ENCODE measurements around the gene LAMTOR4.
"Not testable (repeated sequence)": the region's sequence is repeated elsewhere in the genome, so short reads cannot be mapped to it uniquely, and the experiment has no call there.

The LAMTOR4 gene

DNA sequence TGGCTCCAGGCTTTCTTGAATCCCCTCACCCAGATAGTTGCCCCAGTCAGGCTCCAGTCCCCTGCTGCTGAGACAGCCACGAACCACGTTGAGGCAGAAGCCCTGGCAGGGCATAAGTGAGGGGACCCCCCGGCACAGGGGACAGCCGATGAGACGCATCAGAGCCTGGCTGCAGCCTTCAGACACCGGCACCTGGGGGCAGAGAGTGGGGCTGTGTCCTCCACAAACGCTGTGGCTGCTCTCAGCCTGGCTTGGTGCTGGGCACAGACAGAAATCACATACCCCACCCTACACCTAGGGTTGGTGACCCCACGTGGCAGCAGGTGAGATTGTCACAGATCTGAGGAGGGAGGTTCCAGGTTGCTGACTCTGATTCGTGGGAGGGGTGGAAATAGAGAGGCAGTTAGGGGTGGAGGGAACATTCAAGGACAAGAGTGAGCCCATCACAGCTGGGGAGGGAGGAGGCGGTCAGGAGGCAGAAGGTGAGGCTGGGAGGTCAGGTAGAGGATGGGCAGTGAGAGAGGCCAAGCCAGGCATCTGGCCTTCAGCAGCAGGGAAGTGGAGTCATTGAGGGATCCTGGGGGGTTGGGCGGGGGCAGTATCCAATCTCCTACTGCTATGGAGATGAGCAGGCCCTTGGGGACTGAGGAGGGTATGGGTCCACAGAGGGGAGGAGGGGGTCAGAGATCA is 25.2 kb downstream of the LAMTOR4 start:
- no peak for DNase-seq

GRCh38 chr7:100174582-100174981 is 25.9 kb downstream of the LAMTOR4 start:
- no peak for DNase-seq

DNA sequence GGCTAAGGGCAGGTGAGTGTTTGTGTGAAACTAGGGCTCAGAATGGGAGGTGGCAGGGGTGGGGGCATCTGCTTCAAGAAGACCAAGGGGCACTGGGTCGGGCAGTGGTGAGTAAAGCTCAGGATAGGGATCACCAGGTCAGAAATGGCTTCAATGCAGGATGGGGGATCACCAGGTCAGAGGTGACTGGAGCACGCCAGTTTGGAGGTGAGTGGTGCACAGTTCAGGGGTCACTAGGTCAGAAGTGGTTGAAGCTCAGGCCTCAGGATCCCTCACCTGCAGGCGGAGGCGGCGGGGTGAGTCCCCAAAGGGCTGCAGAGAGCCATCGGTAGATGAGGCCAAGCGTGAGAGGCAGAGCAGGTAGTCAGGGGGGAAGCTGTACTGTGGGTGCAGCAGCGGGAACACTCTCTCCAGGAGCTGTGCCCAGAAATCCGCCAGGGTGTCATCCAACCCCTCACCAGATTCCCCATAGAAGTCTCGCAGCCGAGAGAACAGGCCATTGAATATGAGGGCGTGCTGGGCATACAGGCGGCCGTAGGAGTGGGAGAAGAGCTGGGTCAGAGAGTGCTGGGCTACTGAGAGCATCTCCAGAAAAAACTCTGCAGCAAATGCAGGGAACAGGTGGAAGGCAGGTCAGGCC is 26.7 kb downstream of the LAMTOR4 start:
- no peak for DNase-seq

- no peak for DNase-seq
These were observed 27.7 kb downstream of the LAMTOR4 start for GRCh38 chr7:100176096-100177044.

GRCh38 chr7:100177045-100178001 is 28.6 kb downstream of the LAMTOR4 start, which contains the start of the genes GPC2 and STAG3:
Gene GPC2, minus strand, starts transcription at chr7:100177381. Its CDS starts 182 bp downstream, at chr7:100177199.
Gene STAG3, plus strand, starts transcription at chr7:100177918. Its CDS starts 2,639 bp downstream, at chr7:100180557.
- DNase-seq = peak; percentile 83

- DNase-seq = not testable (repeated sequence)
These were observed 31.4 kb downstream of the LAMTOR4 start for GRCh38 chr7:100180084-100180483.

DNA sequence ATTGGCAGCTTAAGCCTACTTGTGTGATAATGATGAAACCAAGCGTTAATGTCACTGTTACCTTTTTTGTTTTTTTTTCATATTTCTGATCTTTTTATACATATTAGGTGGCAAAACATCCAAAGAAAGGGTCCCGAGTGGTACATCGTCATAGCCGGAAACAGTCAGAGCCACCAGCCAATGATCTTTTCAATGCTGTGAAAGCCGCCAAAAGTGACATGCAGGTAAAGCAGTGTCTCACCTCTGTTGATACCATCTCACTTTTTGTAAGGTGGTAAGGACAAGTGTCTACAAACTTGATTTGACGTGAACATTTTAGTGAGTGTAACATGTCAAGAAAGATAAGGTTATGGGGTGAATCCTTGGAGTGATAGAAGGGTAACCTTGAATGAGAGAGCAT is 33.9 kb downstream of the LAMTOR4 start:
- not testable (repeated sequence) for DNase-seq

- not testable (repeated sequence) for DNase-seq
These were observed 34.4 kb downstream of the LAMTOR4 start for GRCh38 chr7:100183090-100183489.

DNA sequence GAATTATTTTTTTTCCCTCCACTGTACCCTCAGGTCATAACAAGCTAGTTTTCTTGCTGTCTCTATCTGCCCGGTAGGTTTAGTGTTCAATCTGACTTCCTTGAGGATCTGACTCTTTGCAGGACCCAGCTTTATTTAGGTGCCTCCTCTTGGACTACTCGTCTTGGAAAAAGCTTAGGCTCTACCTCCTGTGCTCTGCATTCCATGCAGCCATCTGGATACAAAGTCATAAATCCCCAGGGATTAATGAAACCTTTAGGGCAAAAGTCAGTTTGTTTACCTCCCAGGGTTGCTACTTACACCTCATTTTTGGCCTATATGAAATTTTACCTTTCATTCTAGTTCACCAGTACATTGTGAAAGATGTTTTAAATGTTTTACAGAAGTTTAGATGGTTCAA is 37.0 kb downstream of the LAMTOR4 start:
- no peak for DNase-seq

GRCh38 chr7:100189061-100189460 is 40.3 kb downstream of the LAMTOR4 start:
- no peak for DNase-seq

DNA sequence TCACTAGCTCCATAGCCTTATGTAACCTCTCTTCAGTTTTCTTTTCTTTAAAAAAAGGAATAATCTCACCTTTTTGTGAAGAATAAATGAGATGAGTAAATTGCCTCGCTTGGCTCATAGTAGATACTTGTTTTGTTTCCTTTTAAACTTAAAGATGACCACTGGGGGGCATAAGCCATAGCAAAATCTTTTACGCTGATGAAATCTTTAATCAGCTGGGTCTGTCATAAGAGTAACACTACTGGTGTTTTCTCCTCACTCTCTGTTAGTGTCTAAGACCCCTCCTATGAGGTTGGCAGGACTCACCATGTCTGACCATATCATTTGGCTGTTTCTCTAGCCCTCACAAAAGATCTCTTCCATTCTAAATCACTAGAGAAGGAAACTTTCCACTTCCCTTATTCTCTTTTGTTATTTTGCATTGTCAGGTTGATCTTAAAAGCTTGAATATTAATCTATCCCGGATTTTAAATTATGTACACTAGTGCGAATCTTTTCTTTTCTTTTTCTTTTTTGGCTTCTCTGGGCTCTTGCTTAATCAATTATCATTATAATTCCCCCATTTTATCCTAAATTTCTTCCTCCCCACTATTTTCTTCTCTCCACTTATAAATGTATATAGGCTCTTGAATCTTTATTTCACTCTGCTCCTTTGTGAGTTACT is 41.5 kb downstream of the LAMTOR4 start:
- DNase-seq = no peak

DNA sequence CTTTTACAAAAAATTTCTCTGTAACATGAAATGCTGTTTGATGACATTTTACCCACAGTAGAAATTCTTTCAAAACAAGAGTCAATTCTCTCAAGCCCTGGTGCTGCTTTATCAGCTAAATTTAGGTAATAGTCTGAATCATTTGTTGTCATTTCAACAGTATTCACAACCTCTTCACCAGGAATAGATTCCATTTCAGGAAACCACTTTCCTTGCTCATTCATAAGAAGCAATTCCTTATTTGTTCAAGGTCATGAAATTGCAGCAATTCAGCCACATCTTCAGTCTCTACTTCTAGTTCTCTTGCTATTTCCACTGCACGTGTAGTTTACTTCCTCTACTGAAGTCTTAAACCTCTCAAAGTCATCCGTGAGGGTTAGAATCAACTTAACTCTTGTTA is 43.1 kb downstream of the LAMTOR4 start:
- DNase-seq = no peak

DNA sequence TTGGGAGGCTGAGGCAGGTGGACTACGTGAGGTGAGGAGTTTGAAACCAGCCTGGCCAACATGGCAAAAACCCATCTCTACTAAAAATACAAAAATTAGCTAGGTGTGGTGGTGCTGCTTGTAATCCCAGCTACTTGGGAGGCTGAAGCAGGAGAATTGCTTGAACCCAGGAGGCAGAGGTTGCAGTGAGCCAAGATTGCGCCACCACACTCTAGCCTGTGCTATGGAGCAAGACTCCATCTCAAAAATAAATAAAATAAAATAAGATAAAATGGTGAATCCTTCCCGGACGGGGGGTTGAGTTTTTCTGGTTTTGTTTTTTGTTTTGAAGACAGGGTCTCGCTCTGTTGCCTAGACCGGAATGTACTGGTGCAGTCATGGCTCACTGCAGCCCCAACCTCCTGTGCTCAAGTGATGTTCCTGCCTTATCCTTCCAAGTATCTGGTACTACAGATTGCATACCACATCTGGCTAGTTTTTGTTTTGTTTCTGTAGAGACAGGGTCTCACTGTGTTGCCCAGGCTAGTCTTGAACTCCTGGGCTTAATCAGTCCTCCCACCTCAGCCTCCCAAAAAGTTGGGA is 43.7 kb downstream of the LAMTOR4 start:
- not testable (repeated sequence) for DNase-seq

GRCh38 chr7:100192969-100193368 is 44.3 kb downstream of the LAMTOR4 start:
- no peak for DNase-seq

GRCh38 chr7:100195222-100195621 is 46.5 kb downstream of the LAMTOR4 start:
- DNase-seq = no peak

DNA sequence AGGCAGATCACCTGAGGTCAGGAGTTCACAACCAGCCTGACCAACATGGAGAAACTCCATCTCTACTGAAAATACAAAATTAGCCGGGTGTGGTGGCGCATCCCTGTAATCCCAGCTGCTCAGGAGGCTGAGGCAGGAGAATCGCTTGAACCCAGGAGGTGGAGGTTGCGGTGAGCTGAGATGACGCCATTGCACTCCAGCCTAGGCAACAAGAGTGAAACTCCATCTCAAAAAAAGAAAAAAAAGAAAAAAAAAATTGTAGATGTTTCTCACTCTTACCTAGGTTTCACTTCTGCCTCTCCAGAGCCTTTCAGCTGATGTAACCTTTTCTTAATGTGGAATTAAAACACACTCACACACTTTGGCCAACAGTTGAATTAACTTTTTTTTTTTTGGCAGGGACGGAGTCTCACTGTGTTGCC is 47.2 kb downstream of the LAMTOR4 start:
- not testable (repeated sequence) for DNase-seq

DNA sequence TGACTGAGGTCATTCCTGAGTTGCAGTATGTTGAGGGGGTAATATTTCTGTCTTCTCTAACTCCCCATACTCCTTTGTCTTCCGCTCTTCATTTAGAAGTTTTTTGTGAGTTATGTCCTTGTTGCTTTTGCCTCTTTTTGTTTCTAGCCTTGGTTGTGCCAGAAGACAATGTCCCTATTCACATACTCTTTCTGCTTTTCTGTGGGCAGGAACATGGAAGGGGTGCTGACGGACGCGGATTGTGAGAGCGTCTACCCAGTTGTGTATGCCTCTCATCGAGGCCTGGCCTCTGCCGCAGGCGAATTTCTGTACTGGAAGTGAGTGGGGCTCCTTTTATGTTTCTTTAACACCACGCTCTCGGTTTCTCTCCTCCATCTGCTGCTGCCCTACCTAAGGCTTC is 49.5 kb downstream of the LAMTOR4 start:
- no peak for DNase-seq

- DNase-seq = no peak
These were observed 52.0 kb downstream of the LAMTOR4 start for GRCh38 chr7:100200693-100201092.
